H1 (cell line): Measurements from ENCODE around the gene CEP78. TPM values are rescaled to one million over a fixed set of nuclear protein-coding genes. Genes with fewer than 3 reads are reported as not detected.
A peak's percentile ranks its signal among the peaks of the same experiment; 100 is the strongest.

ENCODE experiments used
- CTCF ChIA-PET: fragments of 300-600 bp; sonication (Branson Sonifier 250); formaldehyde crosslinking; loops from one replicate; lab custom pipeline; 2021; ENCODE audit not compliant: partially characterized antibody; lab: Charles Lee
- POLR2A ChIA-PET: fragments of 300-600 bp; sonication (Branson Sonifier 250); formaldehyde crosslinking; loops from one replicate; lab custom pipeline; 2021; ENCODE audit warnings: inconsistent platforms; ENCODE audit not compliant: partially characterized antibody; lab: Charles Lee
- DNase-seq, 2 experiments: peaks; one replicate each; pipeline versions ENCODE4 v3.0.0 to v3.0.0-alpha.2; 2010 to 2022; ENCODE audit warnings: low spot score in 2 of 2, low read depth in 1 of 2, mixed read lengths in 1 of 2
- FAIRE-seq: peaks from 2 replicates; lab custom pipeline; 2011; peaks lifted over from hg19 to GRCh38; lab: Jason Lieb, UNC
- H2AFZ ChIP-seq: 2 replicates; pipeline ENCODE4 v1.8.1; 2012; ENCODE audit warnings: low read length, inconsistent platforms
- H2AK5ac ChIP-seq: 2 replicates; pipeline ENCODE4 v1.6.1; 2013; ENCODE audit warnings: low read depth, low read length
- H2BK120ac ChIP-seq: replicated peaks from 2 replicates; pipeline ENCODE3; 2013; ENCODE audit warnings: low read depth, low read length, inconsistent platforms
- H2BK12ac ChIP-seq: 2 replicates; pipeline ENCODE4 v1.6.1; 2013; ENCODE audit warnings: low read depth, low read length
- H2BK15ac ChIP-seq: 2 replicates; pipeline ENCODE4 v1.6.1; 2013; ENCODE audit warnings: low read length
- H2BK20ac ChIP-seq: 2 replicates; pipeline ENCODE4 v1.6.1; 2013; ENCODE audit warnings: low read length
- H2BK5ac ChIP-seq: 2 replicates; pipeline ENCODE4 v1.6.1; 2013; ENCODE audit warnings: low read depth, low read length
- H3K14ac ChIP-seq: 2 replicates; pipeline ENCODE4 v1.6.1; 2013; ENCODE audit warnings: inconsistent platforms; ENCODE audit not compliant: insufficient read length
- H3K18ac ChIP-seq: 2 replicates; pipeline ENCODE4 v1.6.1; 2013; ENCODE audit warnings: low read length; ENCODE audit errors: extremely low read depth
- H3K23ac ChIP-seq: 2 replicates; pipeline ENCODE4 v1.6.1; 2013; ENCODE audit warnings: inconsistent platforms; ENCODE audit not compliant: insufficient read length
- H3K23me2 ChIP-seq: 2 replicates; pipeline ENCODE4 v1.6.1; 2013; ENCODE audit warnings: low read depth, low read length
- H3K27ac ChIP-seq: 2 replicates; pipeline ENCODE4 v1.6.1; 2011; ENCODE audit warnings: low read depth, low read length, inconsistent platforms
- H3K27me3 ChIP-seq, 4 experiments: replicated peaks in 1 of 4; 1 replicate in 1 of 4; 2 replicates in 3 of 4; pipeline versions ENCODE4 v1.6.1 to v1.8.1; 2011 to 2013; ENCODE audit warnings: low read length in 3 of 4, mild to moderate bottlenecking in 3 of 4, inconsistent platforms in 2 of 4, mixed read lengths in 2 of 4, moderate library complexity in 1 of 4; ENCODE audit not compliant: control insufficient read depth in 3 of 4, insufficient read depth in 3 of 4; ENCODE audit errors: extremely low read depth in 1 of 4
- H3K36me3 ChIP-seq, 4 experiments: 2 replicates each; pipeline versions ENCODE4 v1.6.1 to v1.8.1; 2011 to 2013; ENCODE audit warnings: mild to moderate bottlenecking in 4 of 4, low read length in 3 of 4, moderate library complexity in 2 of 4, control low read depth in 1 of 4, inconsistent platforms in 1 of 4; ENCODE audit not compliant: insufficient read depth in 4 of 4, control insufficient read depth in 2 of 4
- H3K4ac ChIP-seq: replicated peaks from 2 replicates; pipeline ENCODE3; 2013; ENCODE audit warnings: low read length, low read depth, mixed read lengths, inconsistent platforms; ENCODE audit not compliant: insufficient read length
- H3K4me1 ChIP-seq, 4 experiments: replicated peaks in 1 of 4; 1 replicate in 1 of 4; 2 replicates in 3 of 4; pipeline versions ENCODE4 v1.6.1 to v1.8.1; 2011 to 2013; ENCODE audit warnings: low read length in 3 of 4, inconsistent platforms in 2 of 4, mixed read lengths in 1 of 4; ENCODE audit not compliant: insufficient read depth in 4 of 4, control insufficient read depth in 3 of 4
- H3K4me2 ChIP-seq, 2 experiments: 2 replicates each; pipeline versions ENCODE4 v1.6.1 to v1.8.1; 2011 to 2013; ENCODE audit warnings: low read depth in 2 of 2, low read length in 2 of 2, control low read depth in 1 of 2, inconsistent platforms in 1 of 2, mild to moderate bottlenecking in 1 of 2; ENCODE audit not compliant: insufficient read depth in 1 of 2
- H3K4me3 ChIP-seq, 4 experiments: fragments of 200-600, 300-600 bp in 1 of 4; sonication (generic), shearing (Covaris generic), sonication (Bioruptor Twin) in 1 of 4; 2 replicates each; pipeline versions ENCODE4 v1.5.1 to v1.8.1; 2011 to 2016; ENCODE audit warnings: low read length in 4 of 4, low read depth in 3 of 4, control low read depth in 2 of 4, inconsistent platforms in 2 of 4, mild to moderate bottlenecking in 2 of 4, mixed read lengths in 1 of 4, moderate library complexity in 1 of 4; ENCODE audit not compliant: insufficient read depth in 2 of 4; ENCODE audit errors: extremely low read depth in 1 of 4
- H3K56ac ChIP-seq: replicated peaks from 2 replicates; pipeline ENCODE3; 2013; ENCODE audit warnings: low read depth, mild to moderate bottlenecking, mixed read lengths, low read length, inconsistent platforms; ENCODE audit not compliant: insufficient read length
- H3K79me1 ChIP-seq: 2 replicates; pipeline ENCODE4 v1.6.1; 2013; ENCODE audit warnings: low read depth, low read length, control low read depth
- H3K79me2 ChIP-seq, 2 experiments: 2 replicates each; pipeline versions ENCODE4 v1.6.1 to v1.8.1; 2012 to 2013; ENCODE audit warnings: low read length in 2 of 2, mild to moderate bottlenecking in 2 of 2, inconsistent platforms in 1 of 2; ENCODE audit not compliant: insufficient read depth in 2 of 2, control insufficient read depth in 1 of 2
- H3K9ac ChIP-seq, 4 experiments: replicated peaks in 1 of 4; 1 replicate in 1 of 4; 2 replicates in 3 of 4; pipeline versions ENCODE4 v1.6.1 to v1.8.1; 2011 to 2013; ENCODE audit warnings: low read depth in 3 of 4, low read length in 3 of 4, control low read depth in 2 of 4, mild to moderate bottlenecking in 2 of 4, moderate library complexity in 2 of 4, inconsistent platforms in 1 of 4; ENCODE audit errors: extremely low read depth in 1 of 4
- H3K9me3 ChIP-seq, 2 experiments: 2 replicates each; pipeline versions ENCODE4 v1.6.1 to v1.8.1; 2012 to 2013; ENCODE audit warnings: mild to moderate bottlenecking in 2 of 2, moderate library complexity in 2 of 2, control low read depth in 1 of 2, inconsistent platforms in 1 of 2, low read depth in 1 of 2, low read length in 1 of 2, mixed read lengths in 1 of 2; ENCODE audit not compliant: insufficient read depth in 2 of 2
- H4K20me1 ChIP-seq, 2 experiments: replicated peaks in 1 of 2; 2 replicates each; pipeline versions ENCODE3 to v1.8.1; 2011 to 2013; ENCODE audit warnings: inconsistent platforms in 2 of 2, low read length in 2 of 2, mild to moderate bottlenecking in 1 of 2; ENCODE audit not compliant: insufficient read depth in 2 of 2, control insufficient read depth in 1 of 2
- H4K5ac ChIP-seq: 2 replicates; pipeline ENCODE4 v1.6.1; 2013; ENCODE audit warnings: low read length, low read depth, mixed read lengths, inconsistent platforms; ENCODE audit not compliant: insufficient read length
- H4K8ac ChIP-seq: 2 replicates; pipeline ENCODE4 v1.8.0; 2013; ENCODE audit warnings: mild to moderate bottlenecking, moderate library complexity, low read length, inconsistent platforms; ENCODE audit not compliant: insufficient read depth; ENCODE audit errors: extremely low read depth
- H4K91ac ChIP-seq: replicated peaks from 2 replicates; pipeline ENCODE3; 2013; ENCODE audit warnings: low read length, mixed read lengths, inconsistent platforms; ENCODE audit not compliant: insufficient read length
- EZH2 ChIP-seq: fragments of 200-600 bp; sonication (generic); IDR thresholded peaks from 2 replicates; pipeline ENCODE4 v1.7.1; 2012; ENCODE audit warnings: low read depth, mild to moderate bottlenecking, moderate library complexity, low read length, inconsistent platforms; ENCODE audit not compliant: severe bottlenecking
- FOSL1 ChIP-seq: IDR thresholded peaks from 2 replicates; pipeline ENCODE4 v1.6.1; 2011; ENCODE audit warnings: mild to moderate bottlenecking, low read depth, low read length, moderate library complexity; ENCODE audit not compliant: insufficient read depth
- GABPA ChIP-seq: IDR thresholded peaks from 2 replicates; pipeline ENCODE4 v1.6.1; 2011; ENCODE audit warnings: mild to moderate bottlenecking, low read length, moderate library complexity, borderline replicate concordance; ENCODE audit not compliant: insufficient read depth
- HDAC6 ChIP-seq: IDR thresholded peaks from one replicate; pipeline ENCODE4 v1.7.1; 2012; ENCODE audit warnings: low read depth, mild to moderate bottlenecking, inconsistent platforms, low read length, moderate library complexity
- KDM4A ChIP-seq: IDR thresholded peaks from one replicate; pipeline ENCODE4 v1.7.1; 2012; ENCODE audit warnings: low read depth, mild to moderate bottlenecking, moderate library complexity, low read length, inconsistent platforms; ENCODE audit not compliant: severe bottlenecking
- PHF8 ChIP-seq: fragments of 200-600 bp; sonication (generic); conservative IDR thresholded peaks from 2 replicates; pipeline ENCODE4 v1.7.1; 2012; ENCODE audit warnings: low read depth, mild to moderate bottlenecking, inconsistent platforms, low read length, moderate library complexity
- SIRT6 ChIP-seq: IDR thresholded peaks from one replicate; pipeline ENCODE4 v1.7.1; 2012; ENCODE audit warnings: low read length, inconsistent platforms
- TAF7 ChIP-seq: optimal IDR thresholded peaks from 2 replicates; pipeline ENCODE3; 2011; ENCODE audit warnings: low read depth, mild to moderate bottlenecking, inconsistent platforms, low read length, moderate library complexity, borderline replicate concordance
- WGBS, 2 experiments: shearing (Covaris generic) in 1 of 2; methylation state at CpG; one replicate each; pipeline versions ENCODE4 v1.1.6 to v1.1.7; 2013 to 2015; ENCODE audit warnings: low lambda C conversion rate in 2 of 2, mixed read lengths in 2 of 2, inconsistent platforms in 1 of 2, low coverage in 1 of 2, missing lambda C conversion rate in 1 of 2; ENCODE audit not compliant: insufficient replicate concordance in 2 of 2, insufficient coverage in 1 of 2, insufficient read length in 1 of 2; ENCODE audit errors: extremely low coverage in 1 of 2, missing lambda C conversion rate in 1 of 2; 5-methylcytosine and 5-hydroxymethylcytosine counted together
- polyA plus RNA-seq, 7 experiments: library from polyadenylated mRNA; depleted of rRNA in 3 of 7; stranded (reverse) in 5 of 7; unstranded in 2 of 7; fragments of >200 nt in 5 of 7; fragments of 200-250 nt in 2 of 7; gene quantifications; 1 replicate in 5 of 7; 2 replicates in 1 of 7; 4 replicates in 1 of 7; pipeline versions ENCODE4 v1.2.1 to v1.2.3, GENCODE V29; 2011 to 2013; ENCODE audit warnings: missing spikeins in 2 of 7, mixed read lengths in 2 of 7
- total RNA-seq: library from RNA; stranded (reverse); fragmentation: NEBNext Ultra II Directional; extraction: Animal tissue kit (Norgen Biotek cat#: 25700); gene quantifications from 2 replicates; pipeline ENCODE4 v1.2.1, GENCODE V29; 2021
- TF ChIP-seq, protein P1 (sequence below), 3 experiments: IDR thresholded peaks; 1 replicate in 2 of 3; 2 replicates in 1 of 3; pipeline versions ENCODE4 v1.5.1 to v1.6.1; 2011; ENCODE audit warnings: low read length in 3 of 3, mild to moderate bottlenecking in 3 of 3, inconsistent platforms in 2 of 3, low read depth in 1 of 3, moderate library complexity in 1 of 3; ENCODE audit not compliant: insufficient read depth in 1 of 3; ENCODE audit errors: control extremely low read depth in 1 of 3
- TF ChIP-seq, protein P2 (sequence below): IDR thresholded peaks from 2 replicates; pipeline ENCODE4 v1.6.1; 2011; ENCODE audit warnings: low read depth, mild to moderate bottlenecking, low read length; ENCODE audit not compliant: insufficient read depth

Gene CEP78
- total and polyA plus RNA-seq, 2 of the 8 experiments (the other 6 are each of a cell fraction or from before 2014, with no cell fraction given) = 10.3 to 40.9 TPM

DNA sequence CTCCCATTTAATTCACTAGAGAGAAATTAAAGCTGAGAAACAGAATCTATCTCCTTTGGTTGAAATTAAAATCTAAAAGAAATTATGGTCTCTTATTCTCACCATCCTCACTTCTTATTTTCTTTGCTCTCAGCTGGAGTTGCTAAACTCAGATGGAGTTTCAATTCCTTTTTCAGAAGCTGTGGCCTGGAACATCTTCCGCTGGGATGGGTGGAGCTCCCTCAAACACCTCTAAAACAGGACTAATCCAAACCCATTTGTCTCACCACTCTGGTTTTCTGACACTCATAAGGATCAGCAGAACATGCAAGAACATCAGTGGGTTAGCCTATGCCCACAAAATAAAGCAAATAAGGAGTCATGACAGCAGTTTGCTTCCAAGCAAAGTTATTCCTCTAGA is 39.6 kb upstream of the CEP78 start:
- H4K8ac ChIP-seq = no peak overlapping the region
- H3K9me3 ChIP-seq = no peaks in the 10 kb centered on the region
- 95% methylated on average over 1 of the region's 1 CpG; no CpG with 5 or more reads in 1 of the 2 experiments for WGBS, 2 experiments
- no peak for DNase-seq
- no peak overlapping the region for H3K4ac ChIP-seq
- H3K56ac ChIP-seq = no peak overlapping the region
- no peak for FAIRE-seq
- peaks cover 0 to 4% (median 0%) of the 10 kb centered on the region in 4 experiments; a peak in 2 of 7 replicates for H3K4me1 ChIP-seq
- ChIA-PET CTCF (interaction anchor here (1.0 to 1.3 kb wide), 4 partner anchors 11 to 81 kb away, joined by 3 to 6 read pairs (median 4); no protein-coding TSS in a partner anchor), POLR2A (interaction anchor here (1.4 kb wide), 1 partner anchor 101 kb away, joined by 5 read pairs; the partner anchor contains the start of gene PSAT1)
- no peak overlapping the region for H2BK20ac ChIP-seq
- no peak overlapping the region for H3K14ac ChIP-seq
- H4K5ac ChIP-seq = no peak overlapping the region
- H2BK120ac ChIP-seq = no peak overlapping the region
- no peaks in the 10 kb centered on the region for H3K79me2 ChIP-seq
- no peaks in the 10 kb centered on the region for H4K20me1 ChIP-seq
- H2AK5ac ChIP-seq = no peak overlapping the region
- H2BK12ac ChIP-seq = no peak overlapping the region
- H3K18ac ChIP-seq = no peak overlapping the region
- no peak overlapping the region for H2BK5ac ChIP-seq
- H4K91ac ChIP-seq = no peak overlapping the region
- peak overlapping the region; percentile 61; the same call in 1 of the 2 replicates for H2BK15ac ChIP-seq
- no peaks in the 10 kb centered on the region for H3K36me3 ChIP-seq
- no peak overlapping the region for H3K23ac ChIP-seq
- no peaks in the 10 kb centered on the region for H3K79me1 ChIP-seq
- no peak overlapping the region for H3K4me3 ChIP-seq
- no peak overlapping the region for H3K4me2 ChIP-seq
- H3K9ac ChIP-seq = no peak overlapping the region
- H3K27ac ChIP-seq = no peak overlapping the region
- no peaks in the 10 kb centered on the region for H3K27me3 ChIP-seq
- no peak overlapping the region for H2AFZ ChIP-seq
- H3K23me2 ChIP-seq = no peaks in the 10 kb centered on the region
- TF ChIP-seq TAF7 (no peak), PHF8 (no peak), HDAC6 (no peak), SIRT6 (no peak), FOSL1 (no peak), EZH2 (no peak), GABPA (no peak), KDM4A (no peak)
- TF ChIP-seq, protein P1, sequence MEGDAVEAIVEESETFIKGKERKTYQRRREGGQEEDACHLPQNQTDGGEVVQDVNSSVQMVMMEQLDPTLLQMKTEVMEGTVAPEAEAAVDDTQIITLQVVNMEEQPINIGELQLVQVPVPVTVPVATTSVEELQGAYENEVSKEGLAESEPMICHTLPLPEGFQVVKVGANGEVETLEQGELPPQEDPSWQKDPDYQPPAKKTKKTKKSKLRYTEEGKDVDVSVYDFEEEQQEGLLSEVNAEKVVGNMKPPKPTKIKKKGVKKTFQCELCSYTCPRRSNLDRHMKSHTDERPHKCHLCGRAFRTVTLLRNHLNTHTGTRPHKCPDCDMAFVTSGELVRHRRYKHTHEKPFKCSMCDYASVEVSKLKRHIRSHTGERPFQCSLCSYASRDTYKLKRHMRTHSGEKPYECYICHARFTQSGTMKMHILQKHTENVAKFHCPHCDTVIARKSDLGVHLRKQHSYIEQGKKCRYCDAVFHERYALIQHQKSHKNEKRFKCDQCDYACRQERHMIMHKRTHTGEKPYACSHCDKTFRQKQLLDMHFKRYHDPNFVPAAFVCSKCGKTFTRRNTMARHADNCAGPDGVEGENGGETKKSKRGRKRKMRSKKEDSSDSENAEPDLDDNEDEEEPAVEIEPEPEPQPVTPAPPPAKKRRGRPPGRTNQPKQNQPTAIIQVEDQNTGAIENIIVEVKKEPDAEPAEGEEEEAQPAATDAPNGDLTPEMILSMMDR (IDR thresholded peaks at IDR 0.05; ENCODE audit: control extremely low read depth in 1 of 3, insufficient read depth in 1 of 3, low read depth in 1 of 3, low read length in 3 of 3) = no peak
- TF ChIP-seq, protein P2, sequence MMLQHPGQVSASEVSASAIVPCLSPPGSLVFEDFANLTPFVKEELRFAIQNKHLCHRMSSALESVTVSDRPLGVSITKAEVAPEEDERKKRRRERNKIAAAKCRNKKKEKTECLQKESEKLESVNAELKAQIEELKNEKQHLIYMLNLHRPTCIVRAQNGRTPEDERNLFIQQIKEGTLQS = no peak
